Colon (tissue), 2 donors: ENCODE measurements around the gene ANKRD26.
"Not testable (repeated sequence)": the region's sequence is repeated elsewhere in the genome, so short reads cannot be mapped to it uniquely, and the experiment has no call there.

Experiments
- FAIRE-seq: peaks from 2 replicates; lab custom pipeline; 2012; peaks lifted over from hg19 to GRCh38; lab: Jason Lieb, UNC
- donor health status: control.
- donor health status: control.

The ANKRD26 gene

DNA sequence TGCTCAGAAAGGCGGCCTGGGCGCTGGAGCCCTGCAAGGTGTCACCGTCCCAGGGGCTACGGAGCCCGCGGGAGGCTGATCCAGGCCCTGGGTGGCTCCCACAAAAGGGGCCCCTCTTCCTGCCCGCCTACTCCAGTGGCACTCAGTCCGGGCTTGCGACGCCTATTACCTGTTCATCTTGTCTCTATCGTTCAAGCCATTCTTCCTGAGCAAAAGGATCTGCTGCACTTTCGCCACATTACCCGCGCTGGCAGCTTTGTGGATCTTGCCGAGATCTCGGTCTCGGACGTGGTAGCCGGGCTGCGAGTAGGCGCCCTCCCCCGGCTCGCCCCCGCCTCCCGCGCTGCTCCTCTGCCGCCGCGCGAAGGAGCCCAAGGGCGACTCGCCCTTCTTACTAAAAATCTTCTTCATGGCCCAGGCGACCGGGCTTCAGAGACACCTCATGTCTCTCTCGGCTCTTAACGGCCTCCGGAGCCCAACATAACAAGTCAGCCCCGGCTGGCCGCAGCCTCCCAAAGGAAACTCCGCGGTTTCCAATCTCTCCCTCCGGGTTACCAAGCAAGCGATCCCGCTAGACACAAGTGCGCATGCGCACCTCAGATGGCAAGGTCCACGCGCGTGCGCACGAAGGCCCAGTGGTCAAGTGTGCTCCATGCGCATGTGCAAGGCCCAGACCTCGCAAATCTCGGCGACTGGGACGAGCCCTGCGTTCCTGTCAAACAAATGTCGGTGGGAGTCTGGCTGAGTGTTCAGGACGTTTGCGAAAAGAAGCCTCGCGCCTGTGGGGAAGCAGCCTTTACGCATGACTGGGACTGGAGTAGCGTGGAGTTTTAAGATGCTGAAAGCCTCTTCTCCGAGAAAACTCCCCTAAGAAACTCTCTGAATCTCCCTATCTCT, at the start of gene ANKRD26:
TSS of gene ANKRD26 (minus strand) at position 579 of the 897 bp plus-strand sequence. CDS start at position 411, 168 bp downstream.
- FAIRE-seq = no peak

GRCh38 chr10:27147701-27148100, 47.4 kb upstream of the ANKRD26 start:
- no peak for FAIRE-seq

DNA sequence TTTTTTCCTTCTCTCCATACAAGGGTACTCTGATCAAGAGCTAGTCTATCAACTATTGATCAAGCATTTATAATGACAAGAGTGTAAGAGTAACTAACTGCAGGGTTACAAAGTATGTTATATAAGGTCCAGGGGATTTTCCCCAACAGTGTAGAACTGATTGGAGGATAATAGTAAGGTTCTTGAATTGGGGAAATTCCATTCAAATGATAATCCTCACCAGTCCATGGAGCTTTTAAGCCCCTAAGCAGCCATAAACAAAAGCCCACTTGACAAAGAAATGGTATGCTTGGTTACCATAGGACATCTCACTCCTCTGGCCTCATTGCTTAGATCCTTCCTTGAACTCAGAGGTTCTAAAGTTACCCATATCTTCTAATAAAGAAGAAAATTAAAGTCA, 45.6 kb upstream of the ANKRD26 start:
- FAIRE-seq = no peak

- FAIRE-seq = no peak
Measured at GRCh38 chr10:27143686-27144085, 43.4 kb upstream of the ANKRD26 start.

DNA sequence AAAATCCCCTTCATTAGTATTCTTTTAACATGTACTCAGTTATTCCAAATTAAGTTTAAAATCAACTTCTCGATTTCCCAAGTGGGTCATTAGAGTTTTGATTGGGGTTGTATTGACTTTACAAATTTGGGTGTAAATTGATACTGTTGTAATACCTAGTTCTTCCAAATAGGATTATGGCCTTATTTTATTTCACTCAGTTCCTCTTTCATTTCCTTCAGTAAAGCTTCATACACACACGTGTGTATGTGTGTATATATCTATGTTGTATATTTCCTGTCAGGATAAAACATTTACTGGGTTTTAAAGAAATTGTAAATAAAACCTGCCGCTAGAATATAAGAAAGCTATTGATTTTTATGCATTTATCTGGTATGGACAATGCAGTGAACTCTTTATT, 38.0 kb upstream of the ANKRD26 start:
- no peak for FAIRE-seq

DNA sequence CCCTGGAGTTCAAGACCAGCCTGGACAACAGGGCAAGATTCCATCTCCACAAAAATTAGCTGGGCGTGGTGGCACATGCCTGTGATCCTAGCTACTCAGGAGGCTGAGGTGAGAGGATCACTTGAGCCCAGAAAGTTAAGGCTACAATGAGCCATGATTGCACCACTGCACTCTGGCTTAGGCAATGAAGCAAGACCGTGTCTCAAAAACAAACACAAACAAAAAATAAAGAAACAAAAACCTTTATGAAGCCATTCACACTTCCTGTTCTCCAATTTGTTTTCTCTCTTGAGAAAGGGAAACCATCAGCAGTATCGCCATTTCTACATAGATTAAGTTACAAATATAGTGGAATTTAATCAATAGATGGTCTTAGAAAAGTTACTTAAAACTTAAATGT, 34.1 kb upstream of the ANKRD26 start:
- no peak for FAIRE-seq

GRCh38 chr10:27108165-27108564, 7.9 kb upstream of the ANKRD26 start:
- no peak for FAIRE-seq

GRCh38 chr10:27104919-27105318, 4.6 kb upstream of the ANKRD26 start:
- no peak for FAIRE-seq

DNA sequence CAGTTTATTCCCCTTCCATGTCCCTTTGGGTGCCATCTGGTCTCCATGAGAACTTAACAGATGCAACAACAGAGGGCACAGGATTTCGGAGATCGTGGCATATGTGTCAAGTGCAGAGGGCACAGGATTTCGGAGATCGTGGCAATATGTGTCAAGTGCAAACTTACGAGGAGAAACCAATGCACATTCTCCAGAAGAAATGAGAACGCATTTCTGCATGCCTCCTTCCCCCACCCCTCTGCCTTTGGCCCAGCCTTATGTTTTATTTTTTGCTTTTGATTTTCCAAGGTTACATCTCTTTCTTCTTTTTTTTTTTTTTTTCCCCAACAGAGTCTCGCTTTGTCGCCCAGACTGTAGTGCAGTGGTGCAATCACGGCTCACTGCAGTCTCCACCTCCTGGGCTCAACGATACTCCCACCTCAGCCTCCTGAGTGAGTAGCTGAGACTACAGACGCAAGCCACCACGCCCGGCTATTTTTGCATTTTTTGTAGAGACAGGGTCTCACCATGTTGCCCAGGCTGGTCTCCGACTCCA, 586 bp upstream of the ANKRD26 start:
- no peak for FAIRE-seq

- no peak for FAIRE-seq
Measured at GRCh38 chr10:27099448-27099847, 846 bp downstream of the ANKRD26 start.

- no peak for FAIRE-seq
Measured at GRCh38 chr10:27088119-27089044, 11.9 kb downstream of the ANKRD26 start.

DNA sequence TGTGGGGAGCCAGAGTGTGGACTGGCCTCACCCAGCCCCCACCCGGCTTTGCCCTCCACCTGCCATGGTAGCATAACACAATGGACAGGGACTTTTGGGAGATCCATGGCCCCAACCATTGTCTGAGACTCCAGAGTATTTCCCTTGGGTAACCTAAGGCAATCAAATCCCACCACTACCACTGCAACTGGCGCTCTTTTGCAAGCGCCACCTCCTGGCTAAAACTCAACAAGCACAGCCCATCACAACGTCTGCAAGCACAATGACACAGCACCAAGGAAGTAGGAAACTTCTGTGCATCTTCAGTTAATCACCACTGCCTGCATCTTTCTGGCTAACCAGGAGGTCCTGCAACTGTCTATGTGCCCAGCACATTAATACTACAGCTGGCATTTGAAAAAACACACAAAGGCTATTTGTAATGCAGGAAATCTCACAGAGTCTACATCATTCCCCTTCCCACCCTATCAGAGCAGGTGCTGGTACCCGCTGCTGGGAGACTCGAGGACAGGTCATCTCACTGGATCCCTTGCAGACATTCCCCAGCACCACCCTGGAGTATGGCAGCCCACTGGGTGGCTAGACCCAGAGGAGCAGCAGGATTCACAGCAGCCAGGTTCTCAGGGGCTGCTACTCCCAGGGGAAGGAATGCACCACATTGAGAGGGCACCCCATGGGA, 27.7 kb downstream of the ANKRD26 start:
- no peak for FAIRE-seq

DNA sequence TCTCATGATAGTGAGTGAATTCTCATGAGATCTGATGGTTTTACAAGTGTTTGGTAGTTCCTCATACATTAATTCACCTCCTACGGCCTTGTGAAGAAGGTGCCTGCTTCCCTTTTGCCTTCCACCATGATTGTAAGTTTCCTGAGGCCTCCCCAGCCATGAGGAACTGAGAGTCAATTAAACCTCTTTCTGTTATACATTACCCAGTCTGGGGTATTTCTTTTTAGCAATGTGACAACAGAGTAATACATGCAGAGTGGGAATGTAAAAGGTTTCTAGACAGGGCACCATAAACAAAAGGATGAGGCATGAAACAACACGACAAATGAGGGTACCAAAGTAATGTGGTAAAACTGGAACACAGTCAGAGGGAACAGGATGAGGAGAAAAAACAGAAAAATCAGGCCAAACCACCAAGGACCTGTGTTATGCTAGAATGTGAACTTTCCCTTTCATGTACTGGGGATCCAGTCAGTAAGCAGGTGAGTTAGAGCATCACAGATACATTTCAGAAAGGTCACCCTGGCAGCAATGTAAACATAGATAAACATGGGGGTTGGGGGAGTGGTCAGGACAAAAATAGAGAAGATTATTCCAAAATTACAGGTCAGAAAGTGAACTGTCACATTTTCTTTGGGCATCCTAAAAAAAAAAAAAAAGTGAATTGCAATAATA, 31.9 kb downstream of the ANKRD26 start:
- no peak for FAIRE-seq

- FAIRE-seq = no peak
Measured at GRCh38 chr10:27065084-27065483, 35.2 kb downstream of the ANKRD26 start.

- no peak for FAIRE-seq
Measured at GRCh38 chr10:27052656-27053055, 47.6 kb downstream of the ANKRD26 start.

DNA sequence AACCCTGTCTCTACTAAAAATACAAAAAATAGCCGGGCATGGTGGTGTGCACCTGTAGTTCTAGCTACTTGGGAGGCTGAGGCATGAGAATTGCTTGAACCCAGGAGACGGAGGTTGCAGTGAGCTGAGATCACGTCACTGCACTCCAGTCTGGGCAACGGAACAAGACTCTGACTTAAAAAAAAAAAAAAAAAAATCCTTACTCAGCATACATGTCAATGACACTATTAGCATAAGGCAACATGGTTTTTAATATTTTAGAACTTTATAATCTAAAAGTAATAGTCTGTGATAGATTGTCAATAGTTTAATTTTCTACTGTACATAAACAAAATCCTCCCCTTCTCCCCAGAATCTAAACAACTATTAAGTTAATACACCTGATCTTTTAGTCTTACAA, 55.0 kb downstream of the ANKRD26 start:
- FAIRE-seq = not testable (repeated sequence)

- no peak for FAIRE-seq
Measured at GRCh38 chr10:27041196-27041595, 59.1 kb downstream of the ANKRD26 start.

GRCh38 chr10:27038168-27038567, 62.1 kb downstream of the ANKRD26 start:
- FAIRE-seq = no peak

GRCh38 chr10:27035163-27035562, 65.1 kb downstream of the ANKRD26 start:
- FAIRE-seq = no peak

DNA sequence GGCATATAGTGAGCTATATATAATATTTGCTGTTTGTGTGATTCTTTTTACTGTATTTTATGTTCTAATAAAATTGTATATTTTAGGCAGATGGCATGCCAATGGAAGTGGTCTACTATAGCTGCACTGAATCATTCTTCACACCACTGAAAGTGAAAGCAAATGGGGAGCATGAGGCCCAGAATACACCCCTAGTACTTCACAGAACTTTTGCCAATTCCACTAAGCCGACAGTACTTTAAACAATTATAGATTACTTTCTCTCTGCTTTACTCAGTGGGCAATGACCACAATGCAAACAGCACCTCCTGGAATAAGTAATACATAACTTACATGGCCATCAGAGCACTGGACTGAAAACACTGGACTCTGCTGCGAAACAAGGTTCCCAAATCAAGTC, 70.2 kb downstream of the ANKRD26 start:
- no peak for FAIRE-seq

GRCh38 chr10:27022048-27022447, 78.2 kb downstream of the ANKRD26 start:
- FAIRE-seq = no peak

- no peak for FAIRE-seq
Measured at GRCh38 chr10:27020243-27020642, 80.1 kb downstream of the ANKRD26 start.
